GM19238 (cell line): ENCODE results near the gene NDUFB10.
"Not testable (repeated sequence)": the region's sequence is repeated elsewhere in the genome, so short reads cannot be mapped to it uniquely, and the experiment has no call there.

Experiments
- DNase-seq: peaks from one replicate; pipeline ENCODE4 v3.0.0; 2011; ENCODE audit warnings: low spot score; ENCODE audit not compliant: insufficient read length

Gene NDUFB10

GRCh38 chr16:1924095-1924494 is 35.2 kb upstream of the NDUFB10 start:
- no peak for DNase-seq

- no peak for DNase-seq
These were observed 33.1 kb upstream of the NDUFB10 start for GRCh38 chr16:1926271-1926670.

DNA sequence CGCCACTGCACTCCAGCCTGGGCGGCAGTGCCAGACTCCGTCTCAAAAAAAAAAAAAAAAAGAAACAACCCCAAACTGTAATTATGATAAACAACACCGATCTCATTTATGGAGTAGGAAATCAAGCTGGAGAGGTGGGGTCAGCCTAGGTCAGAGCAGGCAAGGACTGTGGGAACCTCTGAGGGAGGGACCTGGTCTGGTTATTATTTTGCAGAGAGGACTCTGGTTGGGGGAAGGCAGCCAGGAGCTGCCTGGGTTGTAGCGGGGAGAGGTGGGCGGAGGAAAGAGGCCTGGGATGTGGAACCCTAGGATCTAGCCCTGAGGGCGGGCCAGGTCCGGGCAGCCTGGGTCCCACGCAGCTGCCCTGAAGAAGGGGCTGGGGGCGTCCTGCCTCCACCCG is 30.2 kb upstream of the NDUFB10 start:
- DNase-seq = no peak

DNA sequence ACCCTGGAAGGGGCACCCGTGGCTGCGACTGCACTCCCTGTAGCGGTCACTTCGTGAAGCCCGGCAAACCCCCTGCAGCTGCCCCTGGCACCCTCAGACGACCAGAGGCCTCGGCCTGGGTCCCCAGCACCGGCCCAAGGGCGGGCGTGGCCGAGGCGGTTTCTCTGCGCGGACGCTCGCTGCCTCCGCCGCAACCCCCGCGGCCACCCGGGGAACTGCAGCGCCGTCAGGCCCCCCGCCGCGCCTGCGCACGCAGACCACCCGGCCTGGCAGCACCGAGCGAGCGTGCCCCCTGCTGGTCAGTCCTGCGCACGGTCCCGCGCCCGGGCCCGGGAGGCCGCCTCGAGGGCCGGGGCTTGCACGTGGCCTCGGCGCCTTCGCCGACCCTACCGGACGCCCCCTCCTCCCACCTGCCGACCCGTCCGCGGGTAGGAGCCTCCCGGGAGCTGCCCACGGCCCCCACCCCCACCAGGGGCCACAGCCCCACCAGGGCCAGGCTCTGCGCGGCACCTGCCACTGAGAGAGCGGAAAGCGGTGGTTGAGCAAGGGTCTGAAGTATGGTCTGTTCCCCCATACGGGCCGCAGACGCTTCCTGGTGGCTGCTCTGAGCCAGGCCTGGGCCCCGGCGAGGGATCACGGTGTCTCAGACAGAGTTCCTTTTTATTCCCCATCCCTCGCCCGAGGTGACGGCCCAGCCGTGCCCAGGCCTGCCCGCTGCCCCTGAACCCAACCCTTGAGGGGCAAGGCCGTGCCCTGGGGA is 29.6 kb upstream of the NDUFB10 start:
- peak; percentile 97 for DNase-seq

GRCh38 chr16:1930338-1930720 is 29.0 kb upstream of the NDUFB10 start:
- no peak for DNase-seq

DNA sequence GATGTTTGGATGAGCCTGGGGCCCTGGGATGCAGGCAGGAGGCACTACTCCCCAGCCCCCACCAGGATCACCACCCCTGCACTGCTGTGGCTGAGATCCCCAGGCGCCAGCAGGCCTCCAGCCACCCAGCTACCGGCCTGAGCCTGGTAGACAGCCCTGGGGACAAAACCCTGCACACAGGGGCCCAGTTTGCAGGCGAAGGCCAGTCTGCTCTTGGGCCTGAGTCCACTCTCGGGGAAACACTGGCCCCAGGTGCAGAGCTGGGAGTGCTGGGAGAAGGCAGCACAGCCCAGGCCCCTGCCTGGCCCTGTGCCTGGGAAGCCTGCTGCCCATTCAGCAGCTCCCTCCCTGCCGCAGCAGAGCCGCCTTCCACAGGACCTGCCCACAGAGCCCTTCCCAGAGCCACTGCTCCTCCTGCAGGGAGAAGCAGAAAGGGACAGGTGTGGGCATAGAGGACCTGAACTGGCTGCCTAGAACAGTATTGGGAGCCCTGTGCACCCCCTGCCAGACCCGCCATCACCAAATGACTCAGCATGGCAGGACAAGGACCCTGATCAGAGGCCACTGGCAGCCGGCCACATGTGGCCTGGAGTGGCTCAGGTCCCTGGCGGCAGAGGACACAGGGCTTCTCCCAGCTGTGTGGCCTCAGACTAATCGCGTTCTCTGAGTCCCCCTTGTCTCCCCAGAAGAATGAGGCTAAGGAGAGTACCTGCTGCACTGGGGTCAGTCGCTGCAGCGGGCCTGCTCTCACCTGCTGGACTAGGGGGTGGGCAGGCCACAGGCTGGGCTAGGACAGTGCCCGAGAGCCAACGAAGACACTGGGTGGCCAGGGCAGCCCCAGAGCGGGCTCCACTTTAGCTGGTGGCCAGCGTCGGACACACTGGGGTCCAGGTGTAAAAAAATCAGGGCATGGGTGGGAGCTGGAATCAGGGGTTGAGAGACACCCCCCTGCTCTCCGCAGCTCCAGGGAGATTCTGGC is 27.0 kb upstream of the NDUFB10 start:
- no peak for DNase-seq

DNA sequence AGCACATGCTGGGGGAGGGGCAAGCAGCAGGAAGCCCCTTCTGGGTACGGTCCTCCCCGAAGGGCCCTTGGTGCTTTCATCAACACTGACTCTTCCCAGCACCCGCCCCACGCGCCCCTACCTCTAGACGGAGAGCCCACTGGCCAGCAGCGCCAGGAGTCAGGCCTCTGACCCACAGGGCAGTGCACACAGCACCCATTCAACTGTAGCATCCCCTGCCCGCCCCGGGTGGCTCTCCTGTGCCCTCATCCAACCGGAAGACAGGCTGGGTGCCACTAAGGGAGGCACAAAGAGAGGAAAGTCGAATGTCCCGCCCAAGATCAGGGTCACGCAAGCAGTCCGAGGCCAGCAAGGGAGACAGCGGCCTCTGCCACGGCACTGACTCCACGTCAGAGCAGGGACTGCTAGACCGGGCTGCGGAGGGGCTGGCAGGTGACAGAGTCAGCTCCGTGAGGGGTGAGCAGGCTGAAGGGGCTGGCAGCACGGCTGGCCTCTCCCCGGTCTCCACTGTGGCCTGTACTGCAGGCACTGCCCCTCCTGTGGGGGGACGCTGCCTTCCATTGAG is 26.2 kb upstream of the NDUFB10 start:
- DNase-seq = no peak

- DNase-seq = no peak
These were observed 22.3 kb upstream of the NDUFB10 start for GRCh38 chr16:1936945-1937479.

- no peak for DNase-seq
These were observed 21.0 kb upstream of the NDUFB10 start for GRCh38 chr16:1938316-1938715.

DNA sequence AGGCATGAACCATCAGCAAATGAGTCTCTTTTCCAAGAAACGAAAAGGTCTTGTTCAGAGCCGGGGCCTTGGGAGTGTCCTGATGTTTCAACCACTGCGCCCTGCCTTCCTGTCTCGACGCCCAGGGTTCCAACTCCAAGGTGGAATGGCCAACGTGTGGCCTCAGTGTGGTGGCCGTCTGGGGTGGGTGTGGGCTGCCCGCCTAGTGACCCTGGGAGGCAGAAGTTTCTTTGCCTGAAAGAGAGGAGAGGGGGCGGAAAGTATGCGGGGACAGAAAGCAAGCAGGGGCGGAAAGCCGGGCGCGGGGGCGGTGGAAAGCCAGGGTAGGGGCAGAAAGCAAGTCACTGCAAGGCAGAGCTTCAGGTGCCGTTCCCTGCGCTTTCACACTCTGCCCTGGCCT is 20.4 kb upstream of the NDUFB10 start:
- no peak for DNase-seq

DNA sequence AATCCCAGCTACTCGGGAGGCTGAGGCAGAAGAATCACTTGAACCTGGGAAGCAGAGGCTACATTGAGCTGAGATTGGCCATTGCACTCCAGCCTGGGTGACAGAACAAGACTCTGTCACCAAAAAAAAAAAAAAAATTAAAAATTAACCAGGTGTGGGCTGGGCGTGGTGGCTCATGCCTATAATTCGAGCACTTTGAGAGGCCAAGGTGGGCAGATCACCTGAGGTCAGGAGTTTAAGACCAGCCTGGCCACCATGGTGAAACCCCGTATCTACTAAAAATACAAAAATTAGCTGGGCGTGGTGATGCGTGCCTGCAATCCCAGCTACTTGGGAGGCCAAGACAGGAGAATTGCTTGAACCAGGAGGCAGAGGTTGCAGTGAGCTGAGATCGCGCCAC is 19.5 kb upstream of the NDUFB10 start:
- not testable (repeated sequence) for DNase-seq

DNA sequence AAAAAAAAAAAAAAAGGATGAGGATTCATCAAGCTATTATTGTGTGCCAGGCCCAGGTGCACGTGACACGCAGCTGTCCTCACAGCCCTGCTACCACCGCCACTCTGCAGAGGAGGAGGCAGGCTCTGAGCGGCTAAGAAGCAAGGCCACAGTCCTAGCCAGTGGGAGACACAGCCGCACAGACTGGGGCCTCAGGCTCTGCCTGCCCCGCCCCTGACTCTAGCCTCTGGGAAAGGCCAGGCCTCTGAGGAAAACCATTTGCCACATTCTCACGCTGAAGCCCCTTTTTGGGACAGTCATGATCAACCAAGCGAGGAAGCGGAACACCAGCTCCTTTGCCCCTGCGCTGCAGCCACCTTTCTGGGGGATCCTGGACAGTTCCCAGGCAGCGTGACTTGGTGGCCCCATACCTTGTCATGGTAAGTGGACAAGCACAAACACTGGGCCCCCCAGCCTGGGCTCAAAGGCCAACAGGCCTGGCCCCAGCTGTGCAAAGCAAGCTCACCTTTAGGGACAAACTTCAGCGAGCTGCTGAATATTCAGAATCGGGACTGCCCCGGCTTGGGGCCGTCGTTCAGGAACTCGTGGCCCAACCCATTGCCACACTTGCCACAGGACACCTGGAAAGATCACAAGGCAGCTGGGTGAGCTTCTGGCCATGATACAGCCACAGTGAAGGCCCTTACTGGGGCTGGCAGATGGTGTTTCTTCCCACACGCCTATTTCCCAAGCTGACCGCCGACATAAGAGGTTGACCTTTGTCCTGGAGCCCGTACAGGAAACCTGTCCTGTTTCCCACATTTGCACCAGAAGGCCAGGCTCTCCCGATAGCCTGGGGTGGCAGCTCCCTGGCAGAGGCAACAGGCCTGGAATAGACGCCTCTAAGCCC is 18.8 kb upstream of the NDUFB10 start:
- DNase-seq = no peak

GRCh38 chr16:1941162-1942046 is 17.9 kb upstream of the NDUFB10 start:
- DNase-seq = no peak

DNA sequence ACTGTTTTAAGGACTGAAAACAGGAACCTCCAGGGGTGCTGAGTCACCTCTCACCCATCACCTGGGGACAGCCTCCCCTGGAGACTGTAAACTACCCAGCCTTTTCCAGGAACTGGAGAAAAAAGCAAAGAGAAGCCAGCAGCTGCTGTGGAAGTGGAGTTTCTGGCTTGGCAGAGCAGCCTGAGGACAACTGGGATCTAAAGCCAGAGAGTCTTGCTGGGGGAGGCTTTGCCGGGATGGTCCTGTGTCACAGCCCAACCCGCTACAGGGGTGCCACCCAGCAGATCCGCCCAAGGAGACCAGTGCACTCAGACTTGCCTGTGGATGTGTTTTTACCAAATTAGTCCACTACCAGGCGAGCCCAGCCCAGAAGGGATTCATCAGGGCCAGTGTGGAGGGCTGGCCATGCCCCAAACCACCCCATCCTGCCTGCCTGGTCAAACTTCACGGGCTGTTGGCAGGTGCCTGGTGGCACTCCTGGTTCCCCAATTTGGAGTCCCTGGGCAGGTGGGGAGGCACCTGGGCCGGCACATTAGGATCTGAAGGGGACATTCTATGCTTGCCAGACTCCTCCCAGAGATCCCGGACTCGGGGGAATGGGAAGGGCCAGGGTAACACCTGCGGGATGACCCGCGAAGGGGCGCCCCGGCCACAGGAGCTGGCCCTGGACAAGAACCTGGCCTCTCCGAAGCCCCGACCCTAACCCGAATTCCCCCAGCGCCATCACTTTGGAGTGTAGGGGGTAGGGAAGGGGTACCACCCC is 17.1 kb upstream of the NDUFB10 start:
- no peak for DNase-seq

DNA sequence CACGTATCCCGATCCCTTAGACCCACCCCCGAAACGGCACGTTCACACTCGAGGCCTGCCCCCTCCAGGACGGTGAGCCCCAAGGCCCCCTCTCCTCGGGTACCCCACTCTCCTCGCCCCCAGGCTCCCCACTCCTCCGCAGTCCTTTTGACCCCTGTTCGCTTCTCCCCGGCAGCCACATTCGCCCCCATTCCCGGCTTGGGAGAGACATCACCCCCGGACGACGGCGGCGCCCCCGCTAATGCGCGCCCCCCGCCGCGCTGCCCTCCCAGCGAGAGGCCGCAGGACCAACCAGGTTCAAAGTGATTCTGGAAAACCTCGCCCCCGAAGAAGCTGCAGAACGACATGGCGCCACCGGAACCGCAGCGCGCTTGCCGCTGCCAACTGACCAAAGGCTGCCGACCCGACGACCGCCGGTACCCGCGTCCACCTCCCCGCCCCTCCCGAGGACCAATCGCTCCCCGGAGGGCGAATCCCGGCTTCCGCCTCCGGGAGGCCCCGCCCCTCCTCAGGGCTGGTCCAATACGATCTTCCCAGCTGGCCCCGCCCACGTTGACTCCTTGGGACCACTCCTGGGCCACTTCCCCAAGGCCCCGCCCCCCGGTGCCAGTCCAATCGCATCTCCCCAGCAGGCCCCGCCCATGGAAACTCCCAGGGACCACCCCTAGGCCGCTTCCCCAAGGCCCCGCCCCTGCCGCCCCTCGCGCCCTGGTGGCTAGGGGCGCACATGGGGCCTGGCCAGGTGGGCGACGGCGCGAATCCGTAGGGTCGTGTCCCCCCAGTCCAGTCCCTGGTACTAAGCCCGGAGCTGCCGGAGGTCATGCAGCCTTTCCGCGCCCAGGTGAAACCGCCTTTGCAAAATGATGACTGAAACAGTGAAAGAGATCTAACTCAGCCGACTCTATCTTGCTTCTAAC is 16.3 kb upstream of the NDUFB10 start, which contains the start of gene MSRB1:
TSS of gene MSRB1 (minus strand) at position 390 of the 917 bp plus-strand sequence. CDS start at position 347, 43 bp downstream.
- peak; percentile 100 for DNase-seq

- DNase-seq = no peak
These were observed 14.6 kb upstream of the NDUFB10 start for GRCh38 chr16:1944612-1945199.

DNA sequence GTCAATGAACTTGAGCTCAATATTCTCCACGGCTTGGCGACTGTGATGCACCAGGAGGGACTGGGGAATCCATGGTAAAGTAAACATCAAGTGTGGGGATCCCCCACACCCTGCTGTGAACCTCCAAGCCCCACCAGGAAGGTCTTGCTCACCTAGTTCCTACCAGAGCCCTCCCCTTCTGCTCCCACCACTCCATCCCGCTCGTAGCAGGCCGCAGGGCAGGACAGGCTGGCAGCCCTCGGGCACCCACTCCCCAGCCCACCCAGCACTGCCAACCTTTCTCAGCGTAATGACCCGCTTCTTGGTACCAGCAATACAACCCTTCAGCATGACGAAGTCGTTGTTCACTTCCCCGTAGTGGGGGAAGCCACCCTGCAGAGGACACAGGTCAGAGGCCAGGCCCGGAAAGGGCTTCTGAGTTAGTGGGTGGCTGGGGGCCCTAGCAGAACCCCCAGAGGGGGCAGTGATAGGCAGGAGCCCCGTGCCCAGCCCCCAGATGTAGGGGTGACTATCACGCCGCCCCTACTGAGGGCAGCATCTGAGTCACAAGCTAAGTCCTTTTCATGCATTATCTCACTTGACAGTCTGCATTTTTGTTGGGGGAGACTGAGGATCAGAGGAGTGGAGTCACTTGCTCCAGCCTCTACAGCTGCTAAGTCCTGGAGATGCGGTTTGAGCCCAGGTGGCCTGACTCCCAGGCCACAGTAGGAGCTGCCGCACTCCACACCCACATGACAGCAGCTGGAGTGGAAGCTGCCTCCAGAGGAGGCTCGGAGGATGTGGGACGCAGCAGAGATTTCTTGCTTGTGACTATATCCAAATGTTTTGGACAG is 13.6 kb upstream of the NDUFB10 start:
- DNase-seq = no peak
